Spinal cord (tissue), 10 donors: ENCODE results near the gene C20orf204. TPM values are rescaled to one million over a fixed set of nuclear protein-coding genes. Genes with fewer than 3 reads are reported as not detected.

ENCODE experiments used
- DNase-seq, 6 donors: peaks; one replicate each; pipeline versions ENCODE4 v3.0.0 to v3.0.0-alpha.2; 2013 to 2015; ENCODE audit warnings: low spot score in 6 of 6, low read depth in 4 of 6
- H3K27ac ChIP-seq: one replicate; pipeline ENCODE4 v1.5.1; 2013; ENCODE audit warnings: low read depth, low read length, control low read depth
- H3K27me3 ChIP-seq: one replicate; pipeline ENCODE4 v1.6.1; 2013; ENCODE audit warnings: low read length; ENCODE audit not compliant: control insufficient read depth, insufficient read depth
- H3K36me3 ChIP-seq: one replicate; pipeline ENCODE4 v1.6.1; 2013; ENCODE audit warnings: low read length; ENCODE audit not compliant: control insufficient read depth, insufficient read depth
- H3K4me1 ChIP-seq: one replicate; pipeline ENCODE4 v1.6.1; 2013; ENCODE audit warnings: low read length; ENCODE audit not compliant: control insufficient read depth, insufficient read depth
- H3K4me3 ChIP-seq: one replicate; pipeline ENCODE4 v1.5.1; 2013; ENCODE audit warnings: low read depth, low read length, control low read depth
- H3K9me3 ChIP-seq: one replicate; pipeline ENCODE4 v1.6.1; 2013; ENCODE audit warnings: low read length; ENCODE audit not compliant: control insufficient read depth, insufficient read depth
- WGBS: methylation state at CpG from one replicate; pipeline ENCODE4 v1.1.5; 2013; ENCODE audit warnings: missing lambda C conversion rate; ENCODE audit not compliant: insufficient coverage; 5-methylcytosine and 5-hydroxymethylcytosine counted together
- polyA plus RNA-seq, 2 donors: library from polyadenylated mRNA; unstranded; fragments of 120-200 nt; gene quantifications; one replicate each; pipeline ENCODE4 v1.2.1, GENCODE V29; 2013; ENCODE audit not compliant: insufficient read length in 2 of 2
- total RNA-seq, 2 donors: library from RNA; depleted of rRNA in 1 of 2; stranded (reverse); fragments of 120-200 nt in 1 of 2; fragments of >200 nt in 1 of 2; gene quantifications; one replicate each; pipeline versions ENCODE4 v1.2.3 to v1.2.4, GENCODE V29; 2013 to 2014
- donor health status: healthy.

Gene C20orf204
- total and polyA plus RNA-seq, 4 donors, result 0.69 to 3.1 (median 1.3) TPM

DNA sequence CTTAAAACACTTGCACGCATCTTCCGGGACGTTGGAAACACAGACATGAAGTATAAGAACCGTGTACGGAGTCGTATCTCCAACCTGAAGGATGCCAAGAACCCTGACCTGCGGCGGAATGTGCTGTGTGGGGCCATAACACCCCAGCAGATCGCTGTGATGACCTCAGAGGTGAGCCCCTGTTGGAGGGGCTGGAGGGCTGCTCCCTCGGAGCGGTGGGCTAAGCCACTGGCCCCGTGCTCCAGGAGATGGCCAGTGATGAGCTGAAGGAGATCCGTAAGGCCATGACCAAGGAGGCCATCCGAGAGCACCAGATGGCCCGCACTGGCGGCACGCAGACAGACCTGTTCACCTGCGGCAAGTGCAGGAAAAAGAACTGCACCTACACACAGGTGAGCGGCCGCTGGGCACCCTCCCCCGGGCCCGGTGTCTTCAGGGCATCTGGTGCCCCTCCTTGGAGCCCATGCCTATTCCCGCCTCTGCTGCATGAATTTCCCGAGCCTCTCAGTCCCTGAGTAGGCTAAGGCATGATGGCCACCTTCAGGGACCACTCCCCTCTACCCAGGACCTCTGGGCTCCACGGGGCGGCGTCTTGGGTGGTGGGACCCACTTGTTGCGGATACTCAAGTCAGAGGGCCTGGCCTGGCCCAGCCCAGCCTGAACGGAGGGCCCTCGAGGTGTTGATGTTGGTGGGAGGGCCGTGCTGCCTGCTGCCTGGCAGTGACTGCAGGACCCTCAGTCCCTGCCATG, 34.4 kb downstream of the C20orf204 start:
- Histone ChIP-seq H3K4me1 (peaks cover 15% of the 10 kb centered on the region), H3K27me3 (no peaks in the 10 kb centered on the region), H3K9me3 (no peaks in the 10 kb centered on the region), H3K27ac (no peak overlapping the region), H3K4me3 (no peak overlapping the region), H3K36me3 (peaks cover 96% of the 10 kb centered on the region)
- WGBS, result 95% methylated on average over 30 of the region's 31 CpGs
- DNase-seq, result no peak

DNA sequence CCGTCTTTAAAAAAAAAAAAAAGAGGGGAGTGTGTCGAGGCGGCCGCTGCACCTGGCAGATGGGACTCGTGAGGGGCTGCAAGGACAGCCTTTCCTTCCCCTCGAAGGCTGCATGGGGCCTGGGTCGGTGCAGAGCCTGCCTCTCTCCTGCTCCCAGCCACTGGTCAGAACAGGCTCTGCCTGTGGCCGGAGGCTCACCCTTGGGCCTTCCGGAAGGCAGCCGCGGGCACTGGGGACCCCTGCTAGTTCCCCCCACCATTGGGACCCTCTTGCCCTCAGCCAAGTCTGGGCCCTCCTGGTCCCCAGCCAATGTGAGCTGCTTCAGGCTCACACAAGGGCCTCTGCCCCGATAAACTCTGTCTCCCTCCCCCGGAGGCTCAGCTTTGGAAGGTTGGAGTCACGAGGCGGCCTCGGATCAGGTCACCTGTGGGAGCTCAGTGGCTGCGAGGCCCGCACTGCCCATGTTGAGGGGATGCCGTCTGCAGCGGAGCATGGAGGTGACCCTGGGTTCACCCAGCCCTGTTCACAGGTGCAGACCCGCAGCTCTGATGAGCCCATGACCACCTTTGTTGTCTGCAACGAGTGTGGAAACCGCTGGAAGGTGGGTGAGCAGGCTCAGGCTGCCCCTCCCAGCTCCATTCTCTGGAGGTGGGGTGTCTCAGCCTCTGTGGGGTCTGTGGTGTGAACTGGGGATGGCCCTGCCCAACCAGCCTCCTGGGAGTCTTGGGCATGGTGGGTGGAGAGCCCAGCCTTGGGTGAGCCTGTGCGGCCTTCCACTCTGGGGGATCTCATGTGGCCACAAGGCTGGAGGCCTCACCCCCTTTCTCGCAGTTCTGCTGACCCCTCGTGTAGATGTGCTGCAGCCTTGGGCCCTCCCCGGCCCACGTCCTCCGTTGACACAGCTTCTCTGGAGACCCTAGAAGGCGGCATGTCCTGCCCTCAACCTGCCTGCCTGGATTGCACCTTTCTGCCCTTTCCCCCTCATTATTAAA, 35.7 kb downstream of the C20orf204 start:
- no peaks in the 10 kb centered on the region for H3K9me3 ChIP-seq
- H3K4me1 ChIP-seq, result peaks cover 13% of the 10 kb centered on the region
- no peak overlapping the region for H3K4me3 ChIP-seq
- H3K36me3 ChIP-seq, result peaks cover 97% of the 10 kb centered on the region
- DNase-seq, result no peak
- H3K27me3 ChIP-seq, result no peaks in the 10 kb centered on the region
- no peak overlapping the region for H3K27ac ChIP-seq
- WGBS, result 87% methylated on average over 28 of the region's 30 CpGs

DNA sequence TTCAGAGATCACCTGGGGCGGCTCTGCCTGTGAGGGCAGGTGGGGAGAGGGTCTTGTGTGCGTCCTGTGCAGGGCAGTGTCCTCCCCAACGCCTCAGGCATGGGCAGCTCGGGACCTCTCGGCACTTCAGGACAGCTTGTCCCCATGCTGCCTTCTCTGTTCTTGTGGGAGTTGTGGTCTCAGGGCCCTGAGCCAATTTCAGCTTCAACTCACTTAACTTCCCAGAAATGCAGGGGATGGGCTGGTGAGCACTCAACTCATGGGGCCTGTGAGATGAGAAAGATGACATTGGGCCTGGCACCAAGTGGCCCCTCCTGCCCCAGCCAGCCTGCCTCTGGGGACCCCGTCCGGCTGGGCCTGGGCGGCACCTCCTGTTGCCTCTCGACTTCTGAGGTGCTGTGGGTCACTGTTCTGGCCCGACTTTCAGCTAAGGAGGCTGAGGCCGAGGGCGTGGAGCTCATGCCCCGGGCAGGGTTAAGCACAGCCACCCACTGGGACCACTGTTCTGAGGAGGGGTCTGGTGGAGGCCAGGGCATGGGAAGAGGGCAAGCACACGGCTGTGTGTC, 36.6 kb downstream of the C20orf204 start:
- WGBS, result 92% methylated on average over 10 of the region's 14 CpGs
- Histone ChIP-seq H3K4me1 (peaks cover 13% of the 10 kb centered on the region), H3K9me3 (no peaks in the 10 kb centered on the region), H3K27me3 (no peaks in the 10 kb centered on the region), H3K4me3 (no peak overlapping the region), H3K27ac (no peak overlapping the region), H3K36me3 (peaks cover 94% of the 10 kb centered on the region)
- no peak for DNase-seq

DNA sequence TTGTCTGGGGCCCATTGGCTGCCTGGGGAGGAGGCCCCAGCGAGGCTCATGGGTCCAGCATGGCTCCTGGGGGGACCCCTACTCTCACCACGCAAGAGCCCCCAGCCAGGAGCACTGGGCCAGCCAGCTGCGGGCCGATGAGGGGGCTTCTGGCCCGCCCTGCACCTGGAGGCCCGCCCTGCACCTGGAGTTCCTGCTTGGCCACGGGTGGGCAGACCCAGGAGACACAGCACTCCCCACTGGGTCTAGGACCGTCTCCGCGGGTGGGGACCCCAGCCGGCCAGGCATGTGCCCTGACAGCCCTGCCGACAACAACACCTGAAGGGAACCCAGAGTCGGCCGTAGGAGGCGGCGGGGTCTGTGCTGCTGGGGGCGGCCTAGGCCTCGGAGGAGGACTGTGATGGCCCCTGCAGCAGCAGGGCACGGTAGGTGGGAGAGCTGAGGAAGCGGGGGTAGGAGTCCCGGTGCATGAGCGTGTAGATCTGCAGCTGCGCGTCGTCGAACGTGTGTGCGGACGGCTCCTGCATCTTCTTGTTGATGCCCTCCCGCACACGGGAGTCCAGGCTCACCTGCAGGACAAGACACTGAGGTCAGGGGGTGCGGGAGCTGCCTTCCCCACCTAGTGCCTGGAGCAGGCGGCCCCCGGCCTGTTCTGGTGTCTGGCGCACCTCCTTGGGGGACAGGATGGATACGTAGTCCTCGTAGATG, 37.6 kb downstream of the C20orf204 start:
- Histone ChIP-seq H3K4me1 (peaks cover 22% of the 10 kb centered on the region), H3K9me3 (no peaks in the 10 kb centered on the region), H3K27ac (no peak overlapping the region), H3K4me3 (no peak overlapping the region), H3K36me3 (peaks cover 87% of the 10 kb centered on the region), H3K27me3 (no peaks in the 10 kb centered on the region)
- no peak for DNase-seq
- WGBS, result 88% methylated on average over 33 of the region's 37 CpGs

DNA sequence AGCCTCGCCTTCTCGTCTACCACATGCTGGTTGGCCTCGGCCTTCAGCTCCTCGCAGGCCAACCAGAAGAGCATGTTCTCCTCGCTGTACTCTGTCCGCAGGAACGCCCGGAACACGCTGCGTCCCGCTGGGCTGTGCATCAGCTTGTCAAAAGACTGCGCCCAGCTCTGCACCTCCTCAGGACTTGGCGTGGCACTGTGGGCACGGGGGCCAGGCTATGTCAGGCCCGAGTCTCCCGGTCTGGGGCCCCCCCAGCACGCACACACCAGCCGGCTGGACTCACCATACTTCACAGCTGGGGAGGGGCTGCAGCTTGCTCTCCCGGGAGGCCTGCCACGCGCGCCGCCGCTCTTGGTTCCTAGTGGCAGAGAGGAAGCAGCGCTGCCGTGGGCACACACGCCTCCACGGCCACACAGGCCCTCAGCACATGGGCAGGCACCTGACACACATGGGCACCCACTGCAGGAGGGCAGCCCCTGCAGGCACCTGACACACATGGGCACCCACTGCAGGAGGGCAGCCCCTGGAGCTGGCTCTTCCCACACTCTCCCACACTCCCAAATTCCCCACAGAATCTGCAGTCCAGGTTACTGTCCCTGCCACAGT, 38.3 kb downstream of the C20orf204 start:
- Histone ChIP-seq H3K4me1 (peaks cover 28% of the 10 kb centered on the region), H3K27me3 (no peaks in the 10 kb centered on the region), H3K36me3 (peaks cover 80% of the 10 kb centered on the region), H3K4me3 (no peak overlapping the region), H3K9me3 (no peaks in the 10 kb centered on the region), H3K27ac (no peak overlapping the region)
- WGBS, result 86% methylated on average over 28 of the region's 28 CpGs
- no peak for DNase-seq

DNA sequence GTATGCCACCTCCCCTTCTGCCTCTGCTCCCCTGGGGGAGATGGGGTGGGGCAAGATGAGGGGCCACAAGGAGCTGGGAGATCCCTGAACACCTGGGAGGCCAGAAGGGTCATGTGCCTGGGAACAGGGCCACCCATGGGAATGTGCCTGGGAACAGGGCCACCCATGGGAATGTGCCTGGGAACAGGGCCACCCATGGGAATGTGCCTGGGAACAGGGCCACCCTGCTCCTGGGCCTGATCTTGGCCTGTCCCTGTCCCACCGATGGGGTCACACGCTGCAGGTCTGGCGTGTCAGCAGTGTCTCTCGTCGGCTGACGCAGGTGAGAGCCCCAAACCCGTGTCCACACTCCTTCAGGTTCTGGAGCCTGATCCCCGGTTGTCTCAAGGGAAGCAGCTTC, 39.0 kb downstream of the C20orf204 start:
- peaks cover 74% of the 10 kb centered on the region for H3K36me3 ChIP-seq
- DNase-seq, result no peak
- H3K27me3 ChIP-seq, result no peaks in the 10 kb centered on the region
- no peak overlapping the region for H3K27ac ChIP-seq
- H3K4me3 ChIP-seq, result no peak overlapping the region
- 95% methylated on average over 8 of the region's 8 CpGs for WGBS
- H3K4me1 ChIP-seq, result peaks cover 24% of the 10 kb centered on the region
- no peaks in the 10 kb centered on the region for H3K9me3 ChIP-seq

DNA sequence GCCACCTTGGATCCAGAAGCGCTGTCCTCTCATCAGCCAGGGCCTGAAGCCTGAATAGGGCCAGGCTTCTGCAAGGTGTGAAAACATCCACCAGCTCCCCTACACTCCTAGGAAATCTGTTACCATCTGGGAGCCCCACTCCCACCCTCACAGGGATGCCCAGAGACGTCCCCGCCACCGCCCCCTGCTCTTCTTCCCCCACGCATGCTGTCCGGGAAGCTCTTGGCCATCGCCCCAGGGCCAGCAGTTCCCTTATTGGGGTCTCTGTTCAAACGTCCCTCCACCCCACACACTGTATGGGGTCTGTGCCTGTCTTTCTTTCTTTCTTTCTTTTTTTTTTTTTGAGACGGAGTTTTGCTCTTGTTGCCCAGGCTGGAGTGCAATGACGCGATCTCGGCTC, 39.6 kb downstream of the C20orf204 start:
- Histone ChIP-seq H3K4me1 (peaks cover 29% of the 10 kb centered on the region), H3K4me3 (no peak overlapping the region), H3K27ac (no peak overlapping the region), H3K9me3 (no peaks in the 10 kb centered on the region), H3K27me3 (no peaks in the 10 kb centered on the region), H3K36me3 (peaks cover 68% of the 10 kb centered on the region)
- no peak for DNase-seq
- 78% methylated on average over 9 of the region's 12 CpGs for WGBS

DNA sequence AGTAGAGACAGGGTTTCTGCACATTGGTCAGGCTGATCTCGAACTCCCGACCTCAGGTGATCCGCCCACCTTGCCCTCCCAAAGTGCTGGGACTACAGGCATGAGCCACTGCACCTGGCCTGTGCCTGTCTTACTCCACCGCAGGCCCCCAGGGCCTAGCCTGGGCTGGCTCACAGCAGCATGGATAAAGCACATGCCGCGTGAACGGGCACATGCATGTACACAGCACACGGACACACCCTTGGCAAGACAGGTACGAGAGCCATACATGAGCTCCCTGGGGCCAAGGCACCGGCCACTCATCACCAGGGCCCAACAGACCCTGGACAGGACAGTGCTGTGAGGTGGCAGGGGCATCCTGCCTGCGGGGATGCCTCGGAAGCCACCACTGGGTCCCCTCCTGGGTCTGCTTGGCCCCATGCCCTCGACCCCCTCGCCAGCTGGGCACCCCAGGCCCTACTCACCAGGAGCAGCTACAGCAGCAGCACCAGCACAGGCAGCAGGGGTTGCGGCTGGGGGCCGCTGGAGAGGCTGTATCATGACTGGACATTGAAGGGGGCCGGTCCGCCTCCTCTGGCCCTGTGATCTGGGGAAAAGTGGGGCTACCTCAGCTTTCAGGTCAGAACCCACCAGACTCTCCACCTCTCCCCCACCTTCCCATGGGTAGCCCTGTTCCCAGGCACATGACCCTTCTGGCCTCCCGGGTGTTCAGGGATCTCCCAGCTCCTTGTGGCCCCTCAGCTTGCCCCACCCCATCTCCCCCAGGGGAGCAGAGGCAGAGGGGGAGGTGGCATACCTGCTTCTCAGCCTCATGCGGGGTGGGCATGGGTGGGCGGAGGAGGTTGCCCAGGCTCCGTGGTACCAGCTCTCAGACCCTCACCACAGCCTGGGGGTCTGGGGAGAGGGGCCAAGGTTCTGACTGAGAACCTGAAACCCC, 40.3 kb downstream of the C20orf204 start:
- DNase-seq, result no peak
- no peak overlapping the region for H3K27ac ChIP-seq
- peaks cover 37% of the 10 kb centered on the region for H3K4me1 ChIP-seq
- no peaks in the 10 kb centered on the region for H3K9me3 ChIP-seq
- H3K4me3 ChIP-seq, result no peak overlapping the region
- H3K36me3 ChIP-seq, result peaks cover 60% of the 10 kb centered on the region
- WGBS, result 97% methylated on average over 18 of the region's 22 CpGs
- no peaks in the 10 kb centered on the region for H3K27me3 ChIP-seq
